ENCODE results near the gene OARD1. TPM values are rescaled to one million over a fixed set of nuclear protein-coding genes. Genes with fewer than 3 reads are reported as not detected.

The OARD1 gene
- total RNA-seq, 2 donors from 2014 or later: 22.9 to 27.2 TPM

DNA sequence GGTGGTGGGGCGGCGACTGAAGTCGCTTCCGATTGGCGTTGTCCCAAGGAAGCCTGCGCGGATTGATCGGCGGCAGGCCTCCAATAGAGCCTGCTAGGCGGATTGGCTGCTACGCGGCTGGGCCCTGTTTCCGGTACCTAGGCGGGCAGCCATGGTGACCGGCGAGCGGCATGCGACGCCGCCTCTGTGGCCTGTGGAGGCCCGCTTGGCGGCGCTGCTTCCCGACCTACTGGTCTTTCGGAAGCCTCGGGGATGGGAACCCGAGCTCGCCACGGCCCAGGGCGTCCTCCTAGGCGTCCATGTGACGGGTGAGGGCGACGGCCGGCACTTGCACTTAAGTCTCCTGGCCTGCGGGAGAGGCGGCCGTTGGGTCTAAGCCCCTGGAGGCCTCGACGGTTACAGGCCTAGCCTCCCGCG, 28.7 kb upstream of the OARD1 start:
- Histone ChIP-seq H3K4me1 (replicated peaks) (no peaks in the 10 kb centered on the region), H3K27ac (no peak overlapping the region), H3K36me3 (peaks cover 0 to 5% of the 10 kb centered on the region in 2 donors), H3K9me3 (no peaks in the 10 kb centered on the region), H3K4me3 (no peak overlapping the region), H3K27me3 (replicated peaks; ENCODE audit: insufficient read depth) (no peaks in the 10 kb centered on the region)
- DNase-seq (ENCODE audit: low spot score): no peak
- 82% methylated on average over 42 of the region's 42 CpGs for WGBS
- TF ChIP-seq POLR2A (IDR thresholded peaks at IDR 0.05): no peak
- no peak for TF ChIP-seq POLR2AphosphoS5 (IDR thresholded peaks at IDR 0.05)
- no peak for TF ChIP-seq CTCF (IDR thresholded peaks at IDR 0.05)
- intact Hi-C loops (cut with DNase I): no loop called here

DNA sequence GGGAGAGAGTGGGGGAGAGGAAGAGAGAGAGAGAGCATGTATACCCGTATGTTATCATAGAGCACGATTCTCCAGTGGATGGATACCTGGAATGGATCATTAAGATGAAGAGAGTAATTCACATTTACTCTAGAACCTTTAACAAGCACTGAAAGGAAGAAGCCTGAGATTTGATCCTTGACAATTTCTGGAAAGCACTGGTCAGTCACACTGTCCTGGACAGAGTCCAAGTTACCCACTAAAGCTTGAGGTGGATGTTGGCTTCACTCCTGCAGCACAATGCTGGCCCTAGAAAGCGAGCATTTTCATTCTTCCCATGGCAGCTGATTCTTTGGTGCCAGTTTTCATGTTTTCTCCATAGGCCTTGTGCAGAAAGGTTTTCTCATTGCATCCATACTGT, 26.2 kb upstream of the OARD1 start:
- Histone ChIP-seq H3K9me3 (no peaks in the 10 kb centered on the region), H3K4me1 (replicated peaks) (no peaks in the 10 kb centered on the region), H3K27me3 (replicated peaks; ENCODE audit: insufficient read depth) (no peaks in the 10 kb centered on the region), H3K27ac (no peak overlapping the region), H3K4me3 (no peak overlapping the region), H3K36me3 (peaks cover 7 to 16% of the 10 kb centered on the region in 2 donors)
- intact Hi-C loops (cut with DNase I): loop anchor here (5.0 kb wide), 1 partner anchor 209 kb away; no protein-coding TSS in a partner anchor
- TF ChIP-seq POLR2AphosphoS5 (IDR thresholded peaks at IDR 0.05) (no peak), CTCF (IDR thresholded peaks at IDR 0.05) (no peak), POLR2A (IDR thresholded peaks at IDR 0.05) (no peak)
- 52% methylated on average over 3 of the region's 3 CpGs for WGBS
- no peak for DNase-seq (ENCODE audit: low spot score)

- Histone ChIP-seq H3K4me3 (no peak overlapping the region), H3K36me3 (peaks cover 7 to 20% of the 10 kb centered on the region in 2 donors), H3K4me1 (replicated peaks) (no peaks in the 10 kb centered on the region), H3K27ac (no peak overlapping the region), H3K9me3 (no peaks in the 10 kb centered on the region), H3K27me3 (replicated peaks; ENCODE audit: insufficient read depth) (no peaks in the 10 kb centered on the region)
- WGBS: 74% methylated on average over 5 of the region's 5 CpGs
- no peak for TF ChIP-seq CTCF (IDR thresholded peaks at IDR 0.05)
- no peak for TF ChIP-seq POLR2A (IDR thresholded peaks at IDR 0.05)
- DNase-seq (ENCODE audit: low spot score): no peak
- intact Hi-C loops (cut with DNase I): loop anchor here (5.0 kb wide), 1 partner anchor 210 kb away; no protein-coding TSS in a partner anchor
These were observed 25.4 kb upstream of the OARD1 start for GRCh38 chr6:41097467-41098090.

DNA sequence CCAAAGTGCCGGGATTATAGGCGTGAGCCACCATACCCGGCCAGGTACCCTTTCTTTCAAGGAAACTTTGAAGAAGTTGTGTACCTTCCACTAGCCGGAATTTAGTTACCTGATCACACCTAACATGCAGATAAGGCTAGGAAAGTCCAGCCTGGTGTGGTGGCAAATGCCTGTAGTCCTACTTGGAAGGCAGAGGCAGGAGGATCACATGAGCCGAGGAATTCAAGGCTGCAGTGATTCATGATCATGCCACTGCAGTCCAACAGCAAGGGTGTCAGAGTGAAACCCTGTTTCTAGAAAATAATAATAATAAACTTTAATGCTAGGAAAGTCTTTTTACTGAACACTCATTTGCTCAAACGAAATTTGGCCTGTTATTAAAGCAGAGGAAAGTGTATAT, 21.6 kb upstream of the OARD1 start:
- no peak for DNase-seq (ENCODE audit: low spot score)
- no peaks in the 10 kb centered on the region for H3K27me3 ChIP-seq (replicated peaks; ENCODE audit: insufficient read depth)
- no peak overlapping the region for H3K27ac ChIP-seq
- intact Hi-C loops (cut with DNase I): no loop called here
- H3K4me1 ChIP-seq (replicated peaks): no peaks in the 10 kb centered on the region
- no peaks in the 10 kb centered on the region for H3K9me3 ChIP-seq
- TF ChIP-seq CTCF (IDR thresholded peaks at IDR 0.05): no peak
- TF ChIP-seq POLR2A (IDR thresholded peaks at IDR 0.05): no peak
- TF ChIP-seq POLR2AphosphoS5 (IDR thresholded peaks at IDR 0.05): no peak
- no peak overlapping the region for H3K4me3 ChIP-seq
- 91% methylated on average over 6 of the region's 6 CpGs for WGBS
- H3K36me3 ChIP-seq: peaks cover 7 to 20% of the 10 kb centered on the region in 2 donors
